ENCODE results near the gene CPNE8.

Gene CPNE8

DNA sequence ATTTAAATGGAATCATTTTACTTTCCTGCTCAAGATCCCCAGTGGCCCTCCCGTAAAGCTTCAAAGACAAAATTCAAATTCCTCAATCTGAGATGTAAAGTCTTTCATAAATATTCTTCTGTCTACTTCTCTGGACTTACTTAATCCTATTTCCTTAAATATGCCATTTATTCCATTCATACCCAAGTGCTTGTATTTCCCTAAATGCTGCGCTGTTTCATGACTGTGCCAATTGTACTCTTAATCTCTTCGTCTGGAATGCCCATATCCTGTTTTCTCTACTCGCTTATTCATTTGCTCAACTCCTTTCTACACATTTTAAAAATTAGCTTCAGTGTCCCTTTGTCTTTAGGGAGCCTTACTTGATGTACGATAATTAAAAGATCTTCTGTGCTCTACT, 280.1 kb downstream of the CPNE8 start:
- no peak overlapping the region for H3K23ac ChIP-seq (ENCODE audit: low read depth, low read length, poor library complexity)
- no peak for DNase-seq (ENCODE audit: low spot score)
- H3K36me3 ChIP-seq (replicated peaks in 1 of 2; ENCODE audit: control insufficient read depth in 2 of 2, insufficient read depth in 2 of 2, low read length in 2 of 2), result no peaks in the 10 kb centered on the region
- no peaks in the 10 kb centered on the region for H3K27me3 ChIP-seq (ENCODE audit: control insufficient read depth in 3 of 3, insufficient read depth in 3 of 3, low read depth in 1 of 3, low read length in 3 of 3)
- H4K8ac ChIP-seq (ENCODE audit: low read depth, low read length), result no peak overlapping the region
- no peaks in the 10 kb centered on the region for H3K79me1 ChIP-seq (ENCODE audit: low read depth, low read length)
- H3K9me3 ChIP-seq (replicated peaks in 1 of 2; ENCODE audit: control insufficient read depth in 2 of 2, insufficient read depth in 1 of 2, low read depth in 1 of 2, low read length in 2 of 2), result no peaks in the 10 kb centered on the region
- no peak overlapping the region for H3K4ac ChIP-seq (ENCODE audit: low read length)
- no peaks in the 10 kb centered on the region for H3K4me1 ChIP-seq (ENCODE audit: control insufficient read depth in 2 of 2, insufficient read depth in 1 of 2, low read depth in 1 of 2, low read length in 2 of 2)
- no peak overlapping the region for H2BK120ac ChIP-seq (ENCODE audit: low read depth, low read length)
- no peak overlapping the region for H2AFZ ChIP-seq (ENCODE audit: low read length)
- H2BK12ac ChIP-seq (ENCODE audit: low read length), result no peak overlapping the region
- H3K27ac ChIP-seq (replicated peaks; ENCODE audit: low read length), result no peak overlapping the region
- no CpG with 5 or more reads among the region's 5 CpGs for WGBS, 2 donors (ENCODE audit: extremely low coverage in 2 of 2, insufficient read length in 2 of 2, insufficient replicate concordance in 1 of 2)
- H2BK15ac ChIP-seq (ENCODE audit: low read length), result no peak overlapping the region
- H3K4me3 ChIP-seq (ENCODE audit: low read length in 2 of 2), result no peak overlapping the region
- H2AK5ac ChIP-seq (ENCODE audit: low read depth, low read length), result no peak overlapping the region
- no peak overlapping the region for H3K14ac ChIP-seq (ENCODE audit: low read length)
- H3K9ac ChIP-seq (ENCODE audit: low read depth, low read length, poor library complexity), result no peak overlapping the region
- no peak overlapping the region for H2BK5ac ChIP-seq (ENCODE audit: low read length)
- H4K91ac ChIP-seq (ENCODE audit: low read depth, low read length, poor library complexity), result no peak overlapping the region
- no peak overlapping the region for H3K18ac ChIP-seq (ENCODE audit: low read length)
- no peak overlapping the region for H3K4me2 ChIP-seq (ENCODE audit: insufficient read depth, low read length, poor library complexity, severe bottlenecking)

DNA sequence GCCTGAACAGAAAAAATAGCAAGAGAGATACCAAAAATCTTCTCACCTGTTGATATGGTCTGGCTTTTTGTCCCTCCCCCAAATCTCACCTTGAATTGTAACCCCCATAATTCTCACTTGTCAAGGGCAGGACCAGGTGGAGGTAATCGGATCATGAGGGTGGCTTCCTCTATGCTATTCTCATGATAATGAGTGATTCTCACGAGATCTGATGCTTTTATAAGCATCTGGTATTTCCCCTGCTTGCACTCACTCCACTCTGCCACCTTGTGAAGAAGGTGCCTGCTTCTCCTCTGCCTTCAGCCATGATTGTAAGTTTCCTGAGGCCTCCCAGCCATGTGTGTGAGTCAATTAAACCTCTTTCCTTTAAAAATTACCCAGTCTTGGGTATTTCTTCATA, 291.2 kb downstream of the CPNE8 start:
- H2BK12ac ChIP-seq (ENCODE audit: low read length), result no peak overlapping the region
- H4K91ac ChIP-seq (ENCODE audit: low read depth, low read length, poor library complexity), result no peak overlapping the region
- H3K18ac ChIP-seq (ENCODE audit: low read length), result no peak overlapping the region
- H3K27me3 ChIP-seq (ENCODE audit: control insufficient read depth in 3 of 3, insufficient read depth in 3 of 3, low read depth in 1 of 3, low read length in 3 of 3), result no peaks in the 10 kb centered on the region
- no peak overlapping the region for H2BK5ac ChIP-seq (ENCODE audit: low read length)
- no peak overlapping the region for H2AK5ac ChIP-seq (ENCODE audit: low read depth, low read length)
- no peaks in the 10 kb centered on the region for H3K79me1 ChIP-seq (ENCODE audit: low read depth, low read length)
- no peak overlapping the region for H3K9ac ChIP-seq (ENCODE audit: low read depth, low read length, poor library complexity)
- WGBS, 2 donors (ENCODE audit: extremely low coverage in 2 of 2, insufficient read length in 2 of 2, insufficient replicate concordance in 1 of 2), result no CpG with 5 or more reads among the region's 2 CpGs
- no peak overlapping the region for H4K8ac ChIP-seq (ENCODE audit: low read depth, low read length)
- no peak overlapping the region for H3K4me3 ChIP-seq (ENCODE audit: low read length in 2 of 2)
- no peaks in the 10 kb centered on the region for H3K9me3 ChIP-seq (replicated peaks in 1 of 2; ENCODE audit: control insufficient read depth in 2 of 2, insufficient read depth in 1 of 2, low read depth in 1 of 2, low read length in 2 of 2)
- H3K27ac ChIP-seq (replicated peaks; ENCODE audit: low read length), result no peak overlapping the region
- no peaks in the 10 kb centered on the region for H3K36me3 ChIP-seq (replicated peaks in 1 of 2; ENCODE audit: control insufficient read depth in 2 of 2, insufficient read depth in 2 of 2, low read length in 2 of 2)
- no peak overlapping the region for H2BK120ac ChIP-seq (ENCODE audit: low read depth, low read length)
- H3K4me1 ChIP-seq (ENCODE audit: control insufficient read depth in 2 of 2, insufficient read depth in 1 of 2, low read depth in 1 of 2, low read length in 2 of 2), result no peaks in the 10 kb centered on the region
- no peak overlapping the region for H3K4ac ChIP-seq (ENCODE audit: low read length)
- no peak overlapping the region for H3K14ac ChIP-seq (ENCODE audit: low read length)
- no peak overlapping the region for H3K4me2 ChIP-seq (ENCODE audit: insufficient read depth, low read length, poor library complexity, severe bottlenecking)
- H2BK15ac ChIP-seq (ENCODE audit: low read length), result no peak overlapping the region
- H2AFZ ChIP-seq (ENCODE audit: low read length), result no peak overlapping the region
- DNase-seq (ENCODE audit: low spot score), result no peak
- no peak overlapping the region for H3K23ac ChIP-seq (ENCODE audit: low read depth, low read length, poor library complexity)

DNA sequence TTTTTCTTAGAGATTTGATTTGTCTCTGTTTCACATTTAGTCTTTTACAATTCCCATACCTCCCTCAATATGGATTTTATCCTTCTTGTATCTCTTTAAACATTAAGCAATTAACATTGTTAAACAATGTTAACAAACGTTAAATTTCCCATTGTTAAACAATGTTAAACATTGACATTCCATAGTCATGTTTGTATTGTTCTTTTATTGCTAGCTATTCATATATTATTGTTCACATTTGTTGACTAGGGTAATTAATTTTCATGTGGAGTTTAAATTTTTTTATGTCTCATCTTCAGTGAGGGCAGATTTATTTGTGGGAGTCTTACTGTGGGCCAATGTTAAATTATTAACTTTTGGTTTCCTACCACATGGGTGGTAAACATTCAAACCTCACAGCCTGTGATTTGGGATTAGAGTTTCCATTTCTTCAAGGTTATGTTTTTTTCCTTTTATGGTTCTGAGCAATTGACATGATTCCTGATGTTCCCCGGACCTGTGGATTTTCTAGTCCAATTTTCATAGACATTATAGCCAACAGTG, 294.5 kb downstream of the CPNE8 start:
- no peak overlapping the region for H3K23ac ChIP-seq (ENCODE audit: low read depth, low read length, poor library complexity)
- no peak overlapping the region for H3K27ac ChIP-seq (replicated peaks; ENCODE audit: low read length)
- H4K91ac ChIP-seq (ENCODE audit: low read depth, low read length, poor library complexity), result no peak overlapping the region
- H3K4me3 ChIP-seq (ENCODE audit: low read length in 2 of 2), result no peak overlapping the region
- H3K4me1 ChIP-seq (ENCODE audit: control insufficient read depth in 2 of 2, insufficient read depth in 1 of 2, low read depth in 1 of 2, low read length in 2 of 2), result no peaks in the 10 kb centered on the region
- no peak overlapping the region for H3K14ac ChIP-seq (ENCODE audit: low read length)
- no peak overlapping the region for H4K8ac ChIP-seq (ENCODE audit: low read depth, low read length)
- H2BK120ac ChIP-seq (ENCODE audit: low read depth, low read length), result no peak overlapping the region
- no peak for DNase-seq (ENCODE audit: low spot score)
- H3K27me3 ChIP-seq (ENCODE audit: control insufficient read depth in 3 of 3, insufficient read depth in 3 of 3, low read depth in 1 of 3, low read length in 3 of 3), result no peaks in the 10 kb centered on the region
- no peak overlapping the region for H3K4me2 ChIP-seq (ENCODE audit: insufficient read depth, low read length, poor library complexity, severe bottlenecking)
- no peaks in the 10 kb centered on the region for H3K36me3 ChIP-seq (replicated peaks in 1 of 2; ENCODE audit: control insufficient read depth in 2 of 2, insufficient read depth in 2 of 2, low read length in 2 of 2)
- no peak overlapping the region for H2BK12ac ChIP-seq (ENCODE audit: low read length)
- WGBS, 2 donors (ENCODE audit: extremely low coverage in 2 of 2, insufficient read length in 2 of 2, insufficient replicate concordance in 1 of 2), result no CpG with 5 or more reads among the region's 2 CpGs
- no peaks in the 10 kb centered on the region for H3K9me3 ChIP-seq (replicated peaks in 1 of 2; ENCODE audit: control insufficient read depth in 2 of 2, insufficient read depth in 1 of 2, low read depth in 1 of 2, low read length in 2 of 2)
- no peak overlapping the region for H3K4ac ChIP-seq (ENCODE audit: low read length)
- H2BK15ac ChIP-seq (ENCODE audit: low read length), result no peak overlapping the region
- H3K9ac ChIP-seq (ENCODE audit: low read depth, low read length, poor library complexity), result no peak overlapping the region
- H2BK5ac ChIP-seq (ENCODE audit: low read length), result no peak overlapping the region
- no peak overlapping the region for H3K18ac ChIP-seq (ENCODE audit: low read length)
- H2AFZ ChIP-seq (ENCODE audit: low read length), result no peak overlapping the region
- no peak overlapping the region for H2AK5ac ChIP-seq (ENCODE audit: low read depth, low read length)
- no peaks in the 10 kb centered on the region for H3K79me1 ChIP-seq (ENCODE audit: low read depth, low read length)

DNA sequence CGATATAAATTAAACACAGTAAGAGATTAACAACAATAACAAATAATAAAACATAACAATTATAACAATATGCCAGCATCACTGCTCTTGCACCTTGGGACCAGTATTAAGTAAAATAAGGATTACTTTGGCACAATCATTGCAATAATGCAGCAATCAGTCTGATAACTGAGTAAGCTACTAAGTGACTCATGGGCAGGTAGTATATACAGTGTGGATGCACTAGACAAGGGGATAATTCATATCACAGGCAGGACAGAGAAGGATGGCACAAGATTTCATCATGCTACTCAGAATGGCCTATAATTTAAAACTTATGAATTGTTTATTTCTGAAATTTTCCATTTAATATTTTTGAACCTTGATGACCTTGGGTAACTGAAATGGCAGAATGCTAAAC, 298.1 kb downstream of the CPNE8 start:
- DNase-seq (ENCODE audit: low spot score), result no peak
- no peak overlapping the region for H2BK5ac ChIP-seq (ENCODE audit: low read length)
- no peak overlapping the region for H2BK12ac ChIP-seq (ENCODE audit: low read length)
- no peaks in the 10 kb centered on the region for H3K9me3 ChIP-seq (replicated peaks in 1 of 2; ENCODE audit: control insufficient read depth in 2 of 2, insufficient read depth in 1 of 2, low read depth in 1 of 2, low read length in 2 of 2)
- no peak overlapping the region for H3K4me2 ChIP-seq (ENCODE audit: insufficient read depth, low read length, poor library complexity, severe bottlenecking)
- no peak overlapping the region for H3K27ac ChIP-seq (replicated peaks; ENCODE audit: low read length)
- no peaks in the 10 kb centered on the region for H3K27me3 ChIP-seq (ENCODE audit: control insufficient read depth in 3 of 3, insufficient read depth in 3 of 3, low read depth in 1 of 3, low read length in 3 of 3)
- no peaks in the 10 kb centered on the region for H3K36me3 ChIP-seq (replicated peaks in 1 of 2; ENCODE audit: control insufficient read depth in 2 of 2, insufficient read depth in 2 of 2, low read length in 2 of 2)
- no peaks in the 10 kb centered on the region for H3K4me1 ChIP-seq (ENCODE audit: control insufficient read depth in 2 of 2, insufficient read depth in 1 of 2, low read depth in 1 of 2, low read length in 2 of 2)
- no peak overlapping the region for H2BK120ac ChIP-seq (ENCODE audit: low read depth, low read length)
- H3K18ac ChIP-seq (ENCODE audit: low read length), result no peak overlapping the region
- H3K14ac ChIP-seq (ENCODE audit: low read length), result no peak overlapping the region
- no peak overlapping the region for H4K91ac ChIP-seq (ENCODE audit: low read depth, low read length, poor library complexity)
- no peaks in the 10 kb centered on the region for H3K79me1 ChIP-seq (ENCODE audit: low read depth, low read length)
- H3K4ac ChIP-seq (ENCODE audit: low read length), result no peak overlapping the region
- H2AFZ ChIP-seq (ENCODE audit: low read length), result no peak overlapping the region
- H2BK15ac ChIP-seq (ENCODE audit: low read length), result no peak overlapping the region
- H3K9ac ChIP-seq (ENCODE audit: low read depth, low read length, poor library complexity), result no peak overlapping the region
- no peak overlapping the region for H3K23ac ChIP-seq (ENCODE audit: low read depth, low read length, poor library complexity)
- H3K4me3 ChIP-seq (ENCODE audit: low read length in 2 of 2), result no peak overlapping the region
- H4K8ac ChIP-seq (ENCODE audit: low read depth, low read length), result no peak overlapping the region
- H2AK5ac ChIP-seq (ENCODE audit: low read depth, low read length), result no peak overlapping the region
- no CpG with 5 or more reads among the region's 1 CpG for WGBS, 2 donors (ENCODE audit: extremely low coverage in 2 of 2, insufficient read length in 2 of 2, insufficient replicate concordance in 1 of 2)
